ENCODE measurements around the gene BHLHE40. TPM values are rescaled to one million over a fixed set of nuclear protein-coding genes. Genes with fewer than 3 reads are reported as not detected.

The BHLHE40 gene
- total and polyA plus RNA-seq, 2 of the 8 experiments (the other 6 are each of a cell fraction or from before 2014, with no cell fraction given) = 1.5 to 2.2 TPM

DNA sequence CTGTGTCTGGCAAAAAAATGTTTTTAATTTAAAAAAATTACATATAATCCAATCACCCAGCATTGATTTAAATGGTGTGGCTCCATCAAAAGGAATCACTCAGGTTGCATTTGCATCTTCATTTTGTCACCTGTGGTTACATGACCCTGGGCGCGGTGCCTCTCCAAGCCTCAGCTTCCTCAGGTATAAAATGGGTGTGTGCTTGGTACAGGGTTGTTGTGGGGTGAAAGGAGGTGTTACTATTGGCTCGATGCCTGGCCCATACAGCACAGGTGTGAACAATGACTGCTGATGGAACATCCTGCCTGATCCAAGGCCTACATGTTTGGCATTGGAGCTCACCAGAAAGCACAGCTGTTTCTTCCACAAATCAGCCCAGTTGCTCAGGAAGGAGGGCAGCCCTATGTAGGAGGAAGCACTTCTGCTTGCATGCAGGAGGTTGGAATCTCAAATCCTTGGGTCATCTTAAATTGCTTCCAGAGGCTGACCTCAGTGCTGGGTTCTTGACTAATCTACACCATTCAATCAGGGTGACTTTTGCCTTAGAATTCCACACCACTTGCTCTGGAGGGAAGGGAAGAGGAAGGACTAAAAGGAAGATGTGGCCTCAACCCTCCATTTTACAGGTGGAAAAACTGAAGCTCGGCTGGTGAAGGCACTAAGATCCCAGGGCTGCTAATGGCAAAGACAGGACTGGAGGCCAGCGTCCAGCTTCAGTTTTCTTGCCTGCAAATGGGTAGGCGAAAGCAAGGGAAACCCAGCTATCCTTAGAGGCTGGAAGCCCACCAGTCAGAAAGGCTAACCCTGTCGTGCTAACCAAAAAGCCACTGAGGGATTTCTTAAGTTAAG is 31.7 kb downstream of the BHLHE40 start:
- no peaks in the 10 kb centered on the region for H3K9me3 ChIP-seq (ENCODE audit: insufficient read depth in 2 of 2, low read depth in 1 of 2, low read length in 1 of 2)
- no peak for FAIRE-seq
- no peak overlapping the region for H4K5ac ChIP-seq (ENCODE audit: insufficient read length, low read depth, low read length)
- H3K23me2 ChIP-seq (ENCODE audit: low read depth, low read length) = no peaks in the 10 kb centered on the region
- no peak overlapping the region for H3K4me2 ChIP-seq (ENCODE audit: insufficient read depth in 1 of 2, low read depth in 2 of 2, low read length in 2 of 2)
- no peak overlapping the region for H2BK20ac ChIP-seq (ENCODE audit: low read length)
- no peak overlapping the region for H3K56ac ChIP-seq (replicated peaks; ENCODE audit: insufficient read length, low read depth, low read length)
- H3K23ac ChIP-seq (ENCODE audit: insufficient read length) = no peak overlapping the region
- no peak overlapping the region for H3K9ac ChIP-seq (replicated peaks in 1 of 4; ENCODE audit: extremely low read depth in 1 of 4, low read depth in 3 of 4, low read length in 3 of 4)
- no peak overlapping the region for H3K4me3 ChIP-seq (ENCODE audit: extremely low read depth in 1 of 4, insufficient read depth in 2 of 4, low read depth in 3 of 4, low read length in 4 of 4)
- no peak overlapping the region for H2BK5ac ChIP-seq (ENCODE audit: low read depth, low read length)
- H3K79me1 ChIP-seq (ENCODE audit: low read depth, low read length) = no peaks in the 10 kb centered on the region
- 93% methylated on average over 7 of the region's 7 CpGs; no CpG with 5 or more reads in 1 of the 2 experiments for WGBS, 2 experiments (ENCODE audit: extremely low coverage in 1 of 2, insufficient coverage in 1 of 2, insufficient read length in 1 of 2, insufficient replicate concordance in 2 of 2, low coverage in 1 of 2, low lambda C conversion rate in 2 of 2, missing lambda C conversion rate in 1 of 2)
- H4K91ac ChIP-seq (replicated peaks; ENCODE audit: insufficient read length, low read length) = no peak overlapping the region
- H3K79me2 ChIP-seq (ENCODE audit: control insufficient read depth in 1 of 2, insufficient read depth in 2 of 2, low read length in 2 of 2) = no peaks in the 10 kb centered on the region
- no peak overlapping the region for H3K18ac ChIP-seq (ENCODE audit: extremely low read depth, low read length)
- no peaks in the 10 kb centered on the region for H3K27me3 ChIP-seq (replicated peaks in 1 of 4; ENCODE audit: control insufficient read depth in 3 of 4, extremely low read depth in 1 of 4, insufficient read depth in 3 of 4, low read length in 3 of 4)
- no peaks in the 10 kb centered on the region for H3K36me3 ChIP-seq (ENCODE audit: control insufficient read depth in 2 of 4, insufficient read depth in 4 of 4, low read length in 3 of 4)
- no peak overlapping the region for H3K4ac ChIP-seq (replicated peaks; ENCODE audit: insufficient read length, low read depth, low read length)
- ChIA-PET CTCF (ENCODE audit: partially characterized antibody) (interaction anchor here (1.0 to 1.8 kb wide), 4 partner anchors 35 to 299 kb away, joined by 3 to 9 read pairs (median 6); no protein-coding TSS in a partner anchor), POLR2A (ENCODE audit: partially characterized antibody) (interaction anchor here (1.1 to 1.4 kb wide), 2 partner anchors 9 to 32 kb away, joined by 4 to 5 read pairs; partner anchors contain the start of gene BHLHE40)
- no peak overlapping the region for H4K8ac ChIP-seq (ENCODE audit: extremely low read depth, insufficient read depth, low read length)
- no peak overlapping the region for H2BK120ac ChIP-seq (replicated peaks; ENCODE audit: low read depth, low read length)
- H2AFZ ChIP-seq (ENCODE audit: low read length) = no peak overlapping the region
- DNase-seq (ENCODE audit: low read depth in 1 of 2, low spot score in 2 of 2) = no peak
- H4K20me1 ChIP-seq (replicated peaks in 1 of 2; ENCODE audit: control insufficient read depth in 1 of 2, insufficient read depth in 2 of 2, low read length in 2 of 2) = no peaks in the 10 kb centered on the region
- H3K14ac ChIP-seq (ENCODE audit: insufficient read length) = no peak overlapping the region
- H2AK5ac ChIP-seq (ENCODE audit: low read depth, low read length) = no peak overlapping the region
- no peak overlapping the region for H3K27ac ChIP-seq (ENCODE audit: low read depth, low read length)
- peaks cover 0 to 2% (median 0%) of the 10 kb centered on the region in 4 experiments; a peak in 3 of 7 replicates for H3K4me1 ChIP-seq (replicated peaks in 1 of 4; ENCODE audit: control insufficient read depth in 3 of 4, insufficient read depth in 4 of 4, low read length in 3 of 4)
- H2BK15ac ChIP-seq (ENCODE audit: low read length) = no peak overlapping the region
- H2BK12ac ChIP-seq (ENCODE audit: low read depth, low read length) = no peak overlapping the region
- TF ChIP-seq RXRA (IDR thresholded peaks at IDR 0.05; ENCODE audit: insufficient read depth, low read depth, low read length) = no peak
- no peak for TF ChIP-seq HDAC6 (IDR thresholded peaks at IDR 0.05; ENCODE audit: low read depth, low read length)
- TF ChIP-seq RAD21 (IDR thresholded peaks at IDR 0.05 in 1 of 2, conservative IDR thresholded peaks at IDR 0.05 in 1 of 2; ENCODE audit: low read depth in 2 of 2, low read length in 2 of 2) = no peak
- no peak for TF ChIP-seq ASH2L (IDR thresholded peaks at IDR 0.05; ENCODE audit: low read length)
- no peak for TF ChIP-seq SIN3A (conservative IDR thresholded peaks at IDR 0.05 in 1 of 2, IDR thresholded peaks at IDR 0.05 in 1 of 2; ENCODE audit: low read depth in 1 of 2, low read length in 2 of 2)
- TF ChIP-seq BRCA1 (IDR thresholded peaks at IDR 0.05; ENCODE audit: low read depth, low read length) = no peak
- TF ChIP-seq NANOG (IDR thresholded peaks at IDR 0.05; ENCODE audit: insufficient read depth, low read depth, low read length, poor library complexity, severe bottlenecking) = no peak
- TF ChIP-seq CBX5 (IDR thresholded peaks at IDR 0.05; ENCODE audit: low read depth, low read length) = no peak
- TF ChIP-seq, protein P1, sequence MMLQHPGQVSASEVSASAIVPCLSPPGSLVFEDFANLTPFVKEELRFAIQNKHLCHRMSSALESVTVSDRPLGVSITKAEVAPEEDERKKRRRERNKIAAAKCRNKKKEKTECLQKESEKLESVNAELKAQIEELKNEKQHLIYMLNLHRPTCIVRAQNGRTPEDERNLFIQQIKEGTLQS (IDR thresholded peaks at IDR 0.05; ENCODE audit: insufficient read depth, low read depth, low read length) = no peak
- no peak for TF ChIP-seq SUZ12 (IDR thresholded peaks at IDR 0.05; ENCODE audit: low read length)
- TF ChIP-seq JUN (IDR thresholded peaks at IDR 0.05; ENCODE audit: low read depth, low read length) = no peak
